HEK293 (cell line): Measurements from ENCODE around the gene TRAF3IP1.

Experiments
- YY1 ChIP-seq: fragments of 450-650 bp; formaldehyde crosslinking; IDR thresholded peaks from 2 replicates; pipeline ENCODE4 v1.5.1; 2018; ENCODE audit warnings: missing biosample characterization, missing genetic modification characterization
- ZBTB20 ChIP-seq: fragments of 450-650 bp; formaldehyde crosslinking; IDR thresholded peaks from 2 replicates; pipeline ENCODE4 v1.5.1; 2016; ENCODE audit warnings: missing biosample characterization, missing genetic modification characterization
- ZBTB8A ChIP-seq: fragments of 450-650 bp; formaldehyde crosslinking; IDR thresholded peaks from 2 replicates; pipeline ENCODE4 v1.5.1; 2016; ENCODE audit warnings: missing biosample characterization, missing genetic modification characterization
- ZFP3 ChIP-seq: fragments of 450-650 bp; formaldehyde crosslinking; IDR thresholded peaks from 2 replicates; pipeline ENCODE4 v1.5.1; 2016; ENCODE audit warnings: low read depth, missing biosample characterization, missing genetic modification characterization
- ZNF121 ChIP-seq: fragments of 450-650 bp; formaldehyde crosslinking; IDR thresholded peaks from 2 replicates; pipeline ENCODE4 v1.5.1; 2016; ENCODE audit warnings: missing biosample characterization, missing genetic modification characterization
- ZNF138 ChIP-seq: fragments of 450-650 bp; formaldehyde crosslinking; IDR thresholded peaks from 2 replicates; pipeline ENCODE4 v1.5.1; 2016; ENCODE audit warnings: missing biosample characterization, missing genetic modification characterization, borderline replicate concordance
- ZNF174 ChIP-seq: fragments of 450-650 bp; formaldehyde crosslinking; IDR thresholded peaks from 2 replicates; pipeline ENCODE4 v1.5.0; 2017; ENCODE audit warnings: missing biosample characterization, mild to moderate bottlenecking, missing genetic modification characterization
- ZNF423 ChIP-seq: fragments of 450-650 bp; formaldehyde crosslinking; IDR thresholded peaks from 2 replicates; pipeline ENCODE4 v1.5.1; 2016; ENCODE audit warnings: missing biosample characterization, missing genetic modification characterization
- ZNF654 ChIP-seq: fragments of 450-650 bp; formaldehyde crosslinking; IDR thresholded peaks from 2 replicates; pipeline ENCODE4 v1.5.1; 2016; ENCODE audit warnings: low read depth, missing biosample characterization, missing genetic modification characterization
- TF ChIP-seq, protein P1 (sequence below): fragments of 450-650 bp; formaldehyde crosslinking; IDR thresholded peaks from 2 replicates; pipeline ENCODE4 v1.5.1; 2016; ENCODE audit warnings: missing biosample characterization, missing genetic modification characterization
- TF ChIP-seq, protein P2 (sequence below): fragments of 450-650 bp; formaldehyde crosslinking; IDR thresholded peaks from 2 replicates; pipeline ENCODE4 v1.5.1; 2016; ENCODE audit warnings: missing biosample characterization, missing genetic modification characterization
- TF ChIP-seq, protein P3 (sequence below): fragments of 450-650 bp; IDR thresholded peaks from 2 replicates; pipeline ENCODE4 v1.5.1; 2018; ENCODE audit warnings: missing biosample characterization, missing genetic modification characterization
- TF ChIP-seq, protein P4 (sequence below): fragments of 450-650 bp; formaldehyde crosslinking; IDR thresholded peaks from 2 replicates; pipeline ENCODE4 v1.5.1; 2016; ENCODE audit warnings: missing biosample characterization, missing genetic modification characterization

DNA sequence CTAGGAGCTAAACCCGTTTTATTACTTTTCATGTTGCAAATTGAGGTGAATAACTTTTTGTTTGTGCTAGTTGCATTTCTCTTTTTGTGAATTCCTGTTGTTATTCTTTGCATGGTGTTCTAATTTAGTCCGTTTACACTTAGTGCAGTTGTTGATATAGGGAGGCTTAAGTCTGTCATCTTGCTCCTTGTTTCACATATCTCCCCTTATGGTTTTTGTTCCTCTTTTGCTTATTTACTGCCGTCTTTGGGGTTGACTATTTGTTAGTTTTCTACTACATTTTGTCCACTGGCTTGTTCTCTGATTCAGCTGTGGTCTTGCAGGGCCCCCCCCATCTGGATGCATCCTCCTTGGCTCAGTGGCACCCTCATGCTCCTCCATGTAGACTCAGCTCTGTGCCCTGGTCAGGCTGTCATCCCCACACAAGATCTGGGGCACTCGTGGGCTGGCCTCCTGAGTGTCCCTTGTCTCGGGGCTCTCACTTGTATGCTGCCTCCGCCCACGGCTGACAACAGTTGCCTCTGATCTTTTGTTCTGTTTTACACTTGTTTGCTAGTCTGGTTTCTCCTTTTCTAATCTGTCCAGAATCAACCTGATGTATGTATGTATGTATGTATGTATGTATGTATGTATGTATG is 63.5 kb downstream of the TRAF3IP1 start:
- TF ChIP-seq, protein P1, sequence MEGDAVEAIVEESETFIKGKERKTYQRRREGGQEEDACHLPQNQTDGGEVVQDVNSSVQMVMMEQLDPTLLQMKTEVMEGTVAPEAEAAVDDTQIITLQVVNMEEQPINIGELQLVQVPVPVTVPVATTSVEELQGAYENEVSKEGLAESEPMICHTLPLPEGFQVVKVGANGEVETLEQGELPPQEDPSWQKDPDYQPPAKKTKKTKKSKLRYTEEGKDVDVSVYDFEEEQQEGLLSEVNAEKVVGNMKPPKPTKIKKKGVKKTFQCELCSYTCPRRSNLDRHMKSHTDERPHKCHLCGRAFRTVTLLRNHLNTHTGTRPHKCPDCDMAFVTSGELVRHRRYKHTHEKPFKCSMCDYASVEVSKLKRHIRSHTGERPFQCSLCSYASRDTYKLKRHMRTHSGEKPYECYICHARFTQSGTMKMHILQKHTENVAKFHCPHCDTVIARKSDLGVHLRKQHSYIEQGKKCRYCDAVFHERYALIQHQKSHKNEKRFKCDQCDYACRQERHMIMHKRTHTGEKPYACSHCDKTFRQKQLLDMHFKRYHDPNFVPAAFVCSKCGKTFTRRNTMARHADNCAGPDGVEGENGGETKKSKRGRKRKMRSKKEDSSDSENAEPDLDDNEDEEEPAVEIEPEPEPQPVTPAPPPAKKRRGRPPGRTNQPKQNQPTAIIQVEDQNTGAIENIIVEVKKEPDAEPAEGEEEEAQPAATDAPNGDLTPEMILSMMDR (tag by site-specific recombination): no peak
- TF ChIP-seq YY1 (tag by site-specific recombination) (no peak), ZNF654 (no peak), ZNF121 (tag by site-specific recombination) (no peak), ZFP3 (tag by site-specific recombination) (no peak), ZNF174 (no peak), ZBTB20 (tag by site-specific recombination) (no peak), ZBTB8A (tag by site-specific recombination) (no peak), ZNF423 (tag by site-specific recombination) (no peak), ZNF138 (tag by site-specific recombination) (no peak)
- TF ChIP-seq, protein P2, sequence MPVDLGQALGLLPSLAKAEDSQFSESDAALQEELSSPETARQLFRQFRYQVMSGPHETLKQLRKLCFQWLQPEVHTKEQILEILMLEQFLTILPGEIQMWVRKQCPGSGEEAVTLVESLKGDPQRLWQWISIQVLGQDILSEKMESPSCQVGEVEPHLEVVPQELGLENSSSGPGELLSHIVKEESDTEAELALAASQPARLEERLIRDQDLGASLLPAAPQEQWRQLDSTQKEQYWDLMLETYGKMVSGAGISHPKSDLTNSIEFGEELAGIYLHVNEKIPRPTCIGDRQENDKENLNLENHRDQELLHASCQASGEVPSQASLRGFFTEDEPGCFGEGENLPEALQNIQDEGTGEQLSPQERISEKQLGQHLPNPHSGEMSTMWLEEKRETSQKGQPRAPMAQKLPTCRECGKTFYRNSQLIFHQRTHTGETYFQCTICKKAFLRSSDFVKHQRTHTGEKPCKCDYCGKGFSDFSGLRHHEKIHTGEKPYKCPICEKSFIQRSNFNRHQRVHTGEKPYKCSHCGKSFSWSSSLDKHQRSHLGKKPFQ (tag by site-specific recombination): no peak
- TF ChIP-seq, protein P3, sequence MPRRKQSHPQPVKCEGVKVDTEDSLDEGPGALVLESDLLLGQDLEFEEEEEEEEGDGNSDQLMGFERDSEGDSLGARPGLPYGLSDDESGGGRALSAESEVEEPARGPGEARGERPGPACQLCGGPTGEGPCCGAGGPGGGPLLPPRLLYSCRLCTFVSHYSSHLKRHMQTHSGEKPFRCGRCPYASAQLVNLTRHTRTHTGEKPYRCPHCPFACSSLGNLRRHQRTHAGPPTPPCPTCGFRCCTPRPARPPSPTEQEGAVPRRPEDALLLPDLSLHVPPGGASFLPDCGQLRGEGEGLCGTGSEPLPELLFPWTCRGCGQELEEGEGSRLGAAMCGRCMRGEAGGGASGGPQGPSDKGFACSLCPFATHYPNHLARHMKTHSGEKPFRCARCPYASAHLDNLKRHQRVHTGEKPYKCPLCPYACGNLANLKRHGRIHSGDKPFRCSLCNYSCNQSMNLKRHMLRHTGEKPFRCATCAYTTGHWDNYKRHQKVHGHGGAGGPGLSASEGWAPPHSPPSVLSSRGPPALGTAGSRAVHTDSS (tag by site-specific recombination): no peak
- TF ChIP-seq, protein P4, sequence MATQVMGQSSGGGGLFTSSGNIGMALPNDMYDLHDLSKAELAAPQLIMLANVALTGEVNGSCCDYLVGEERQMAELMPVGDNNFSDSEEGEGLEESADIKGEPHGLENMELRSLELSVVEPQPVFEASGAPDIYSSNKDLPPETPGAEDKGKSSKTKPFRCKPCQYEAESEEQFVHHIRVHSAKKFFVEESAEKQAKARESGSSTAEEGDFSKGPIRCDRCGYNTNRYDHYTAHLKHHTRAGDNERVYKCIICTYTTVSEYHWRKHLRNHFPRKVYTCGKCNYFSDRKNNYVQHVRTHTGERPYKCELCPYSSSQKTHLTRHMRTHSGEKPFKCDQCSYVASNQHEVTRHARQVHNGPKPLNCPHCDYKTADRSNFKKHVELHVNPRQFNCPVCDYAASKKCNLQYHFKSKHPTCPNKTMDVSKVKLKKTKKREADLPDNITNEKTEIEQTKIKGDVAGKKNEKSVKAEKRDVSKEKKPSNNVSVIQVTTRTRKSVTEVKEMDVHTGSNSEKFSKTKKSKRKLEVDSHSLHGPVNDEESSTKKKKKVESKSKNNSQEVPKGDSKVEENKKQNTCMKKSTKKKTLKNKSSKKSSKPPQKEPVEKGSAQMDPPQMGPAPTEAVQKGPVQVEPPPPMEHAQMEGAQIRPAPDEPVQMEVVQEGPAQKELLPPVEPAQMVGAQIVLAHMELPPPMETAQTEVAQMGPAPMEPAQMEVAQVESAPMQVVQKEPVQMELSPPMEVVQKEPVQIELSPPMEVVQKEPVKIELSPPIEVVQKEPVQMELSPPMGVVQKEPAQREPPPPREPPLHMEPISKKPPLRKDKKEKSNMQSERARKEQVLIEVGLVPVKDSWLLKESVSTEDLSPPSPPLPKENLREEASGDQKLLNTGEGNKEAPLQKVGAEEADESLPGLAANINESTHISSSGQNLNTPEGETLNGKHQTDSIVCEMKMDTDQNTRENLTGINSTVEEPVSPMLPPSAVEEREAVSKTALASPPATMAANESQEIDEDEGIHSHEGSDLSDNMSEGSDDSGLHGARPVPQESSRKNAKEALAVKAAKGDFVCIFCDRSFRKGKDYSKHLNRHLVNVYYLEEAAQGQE: no peak
